K562 (cell line): ENCODE measurements around the gene FAM3C. TPM values are rescaled to one million over a fixed set of nuclear protein-coding genes. Genes with fewer than 3 reads are reported as not detected.

Experiments used
- ATAC-seq: fragments of 200-7000 bp; cut with Tn5 transposase; 3 replicates; pipeline ENCODE4 v1.9.1; 2020; ENCODE audit warnings: moderate library complexity
- BruUV-seq: library from RNA; stranded (reverse); fragments of 400-500 nt; replicated peaks from 2 replicates; lab custom pipeline; 2021; lab: Mats Ljungman, UMichigan
- CTCF ChIA-PET: fragments of 300-600 bp; formaldehyde crosslinking; extraction: SDS; loops from one replicate; lab custom pipeline; 2021; ENCODE audit warnings: low intra/inter-chr PET ratio; lab: Yijun Ruan, JAX
- POLR2A ChIA-PET: fragments of 300-600, 350-650 bp; sonication (Branson Sonifier 250); formaldehyde crosslinking; extraction: SDS; loops from one replicate; lab custom pipeline; 2021; ENCODE audit warnings: antibody characterized with exemption, inconsistent platforms; lab: Yijun Ruan, JAX
- DNase-seq, 4 experiments: peaks; one replicate each; pipeline versions ENCODE4 v3.0.0 to v3.0.0-alpha.2; 2011 to 2018; ENCODE audit warnings: low spot score in 3 of 4, mixed read lengths in 3 of 4; ENCODE audit errors: extremely low read depth in 1 of 4
- FAIRE-seq: peaks from 2 replicates; lab custom pipeline; 2011; peaks lifted over from hg19 to GRCh38; lab: Jason Lieb, UNC
- H2AFZ ChIP-seq: 2 replicates; pipeline ENCODE4 v1.6.0; 2011; ENCODE audit warnings: low read depth, low read length, control low read depth, inconsistent platforms
- H3K27ac ChIP-seq: fragments of 200-600 bp; 3 replicates; pipeline ENCODE4 v1.8.0; 2011; ENCODE audit warnings: low read depth, mild to moderate bottlenecking, control low read depth, inconsistent platforms, low read length, moderate library complexity, mixed read lengths; ENCODE audit errors: extremely low read depth
- H3K27me3 ChIP-seq, 2 experiments: fragments of 300-600 bp in 1 of 2; 2 replicates in 1 of 2; 3 replicates in 1 of 2; pipeline versions ENCODE4 v1.6.0 to v1.8.0; 2011; ENCODE audit warnings: inconsistent platforms in 2 of 2, low read length in 2 of 2, mild to moderate bottlenecking in 1 of 2, mixed read lengths in 1 of 2, moderate library complexity in 1 of 2; ENCODE audit not compliant: control insufficient read depth in 2 of 2, insufficient read depth in 2 of 2
- H3K36me3 ChIP-seq: fragments of 300-600 bp; 3 replicates; pipeline ENCODE4 v1.8.0; 2011; ENCODE audit warnings: mild to moderate bottlenecking, low read length, inconsistent platforms; ENCODE audit not compliant: control insufficient read depth, insufficient read depth
- H3K4me1 ChIP-seq, 2 experiments: fragments of 200-600 bp in 1 of 2; replicated peaks in 1 of 2; 2 replicates in 1 of 2; 3 replicates in 1 of 2; pipeline versions ENCODE4 v1.5.1 to v1.8.0; 2011; ENCODE audit warnings: inconsistent platforms in 2 of 2, low read length in 2 of 2, mild to moderate bottlenecking in 1 of 2, mixed read lengths in 1 of 2, moderate library complexity in 1 of 2; ENCODE audit not compliant: control insufficient read depth in 2 of 2, insufficient read depth in 2 of 2
- H3K4me2 ChIP-seq: 2 replicates; pipeline ENCODE4 v1.6.1; 2011; ENCODE audit warnings: low read length, control low read depth, inconsistent platforms, mixed read lengths; ENCODE audit not compliant: insufficient read depth
- H3K4me3 ChIP-seq: fragments of 200-600 bp; sonication (generic), shearing (Covaris generic); 2 replicates; pipeline ENCODE4 v1.5.1; 2016; ENCODE audit warnings: control low read depth, inconsistent platforms
- H3K79me2 ChIP-seq: fragments of 200-600 bp; 3 replicates; pipeline ENCODE4 v1.8.0; 2011; ENCODE audit warnings: low read length, inconsistent platforms; ENCODE audit not compliant: control insufficient read depth, insufficient read depth
- H3K9ac ChIP-seq, 2 experiments: 2 replicates each; pipeline versions ENCODE4 v1.6.0 to v1.6.1; 2011; ENCODE audit warnings: low read depth in 2 of 2, low read length in 2 of 2, control low read depth in 1 of 2, inconsistent platforms in 1 of 2, mild to moderate bottlenecking in 1 of 2, mixed read lengths in 1 of 2; ENCODE audit not compliant: insufficient read depth in 1 of 2
- H3K9me1 ChIP-seq: one replicate; pipeline ENCODE4 v1.6.0; 2011; ENCODE audit warnings: inconsistent platforms, mild to moderate bottlenecking, low read length, moderate library complexity; ENCODE audit not compliant: control insufficient read depth, insufficient read depth
- H3K9me3 ChIP-seq: replicated peaks from 2 replicates; pipeline ENCODE4 v1.5.1; 2011; ENCODE audit warnings: low read depth, low read length, inconsistent platforms; ENCODE audit not compliant: control insufficient read depth, insufficient read depth
- H4K20me1 ChIP-seq: replicated peaks from 2 replicates; pipeline ENCODE4 v1.6.1; 2011; ENCODE audit warnings: low read length, inconsistent platforms, mixed read lengths; ENCODE audit not compliant: control insufficient read depth, insufficient read depth
- BHLHE40 ChIP-seq: IDR thresholded peaks from 2 replicates; pipeline ENCODE4 v1.6.1; 2011; ENCODE audit warnings: low read length, improper control_type of control experiment
- CBX5 ChIP-seq: IDR thresholded peaks from 2 replicates; pipeline ENCODE4 v1.6.1; 2014; ENCODE audit warnings: low read depth, borderline replicate concordance
- HNRNPK ChIP-seq: fragments of 200-400 bp; formaldehyde crosslinking; IDR thresholded peaks from one replicate; pipeline ENCODE4 v1.6.1; 2018; ENCODE audit warnings: mild to moderate bottlenecking, low read depth, low read length; ENCODE audit not compliant: poor library complexity, severe bottlenecking
- ILK ChIP-seq: fragments of 450-650 bp; IDR thresholded peaks from 2 replicates; pipeline ENCODE4 v1.6.1; 2016; ENCODE audit warnings: missing genetic modification characterization, low read depth, mild to moderate bottlenecking, missing compliant biosample characterization, moderate library complexity, borderline replicate concordance
- JUNB ChIP-seq: fragments of 450-650 bp; formaldehyde crosslinking; conservative IDR thresholded peaks from 2 replicates; pipeline ENCODE4 v1.4.0; 2020; ENCODE audit warnings: mild to moderate bottlenecking
- NR4A1 ChIP-seq, 2 experiments: fragments of 250-450 bp in 1 of 2; fragments of 450-650 bp in 1 of 2; sonication (Bioruptor Pico) in 1 of 2; IDR thresholded peaks; 2 replicates each; pipeline versions ENCODE4 v1.4.0 to v1.6.1; 2016 to 2020; ENCODE audit warnings: mild to moderate bottlenecking in 2 of 2, missing compliant biosample characterization in 1 of 2, missing genetic modification characterization in 1 of 2, moderate library complexity in 1 of 2
- SREBF1 ChIP-seq: fragments of 150-350 bp; IDR thresholded peaks from 2 replicates; pipeline ENCODE4 v1.6.1; 2014; ENCODE audit warnings: antibody characterized with exemption, low read depth, low read length, borderline replicate concordance
- TCF7L2 ChIP-seq: fragments of 150-350 bp; IDR thresholded peaks from 2 replicates; pipeline ENCODE4 v1.6.1; 2016; ENCODE audit warnings: low read depth, mild to moderate bottlenecking, low read length, moderate library complexity
- ZC3H11A ChIP-seq: IDR thresholded peaks from 2 replicates; pipeline ENCODE4 v1.6.1; 2012; ENCODE audit warnings: low read depth, low read length, improper control_type of control experiment
- ZNF707 ChIP-seq: fragments of 250-450 bp; sonication (Bioruptor Pico); conservative IDR thresholded peaks from 2 replicates; pipeline ENCODE4 v1.8.0; 2022; ENCODE audit warnings: inconsistent platforms, mild to moderate bottlenecking, moderate library complexity
- ZNF778 ChIP-seq: fragments of 450-650 bp; formaldehyde crosslinking; IDR thresholded peaks from 2 replicates; pipeline ENCODE4 v1.4.0; 2020; ENCODE audit warnings: mild to moderate bottlenecking, moderate library complexity
- WGBS: fragments of 100-300 bp; shearing (Covaris generic); methylation state at CpG from one replicate; pipeline ENCODE4 v1.1.6; 2016; ENCODE audit warnings: low coverage, mixed read lengths; ENCODE audit not compliant: insufficient coverage; ENCODE audit errors: missing lambda C conversion rate; 5-methylcytosine and 5-hydroxymethylcytosine counted together
- in situ Hi-C: fragments of 300-500 bp; cut with MboI; formaldehyde crosslinking; loops from 4 replicates; pipeline ENCODE4 v1.15.0; 2018; ENCODE audit warnings: inconsistent platforms, mixed read lengths
- intact Hi-C: fragments of 100-400 bp; cut with micrococcal nuclease; formaldehyde crosslinking; loops from 2 replicates; pipeline ENCODE4 v1.14.2; 2022
- polyA plus RNA-seq, 8 experiments: library from polyadenylated mRNA; depleted of rRNA in 4 of 8; stranded (reverse) in 5 of 8; unstranded in 3 of 8; fragments of >200 nt; fragmentation: Nextera tagmentation in 2 of 8; fragmentation: Illumina TruSeq in 1 of 8; extraction: Ambion mirVana in 2 of 8; extraction: Trizol in 1 of 8; gene quantifications; 2 replicates each; pipeline versions ENCODE4 v1.2.1 to v1.2.3, GENCODE V29; 2011 to 2014; ENCODE audit warnings: inconsistent platforms in 1 of 8, missing spikeins in 1 of 8
- total RNA-seq, 7 experiments: library from RNA; depleted of rRNA in 6 of 7; stranded (reverse); fragments of >200 nt in 6 of 7; fragmentation: Illumina TruSeq in 2 of 7; extraction: Trizol in 2 of 7; gene quantifications; 2 replicates each; pipeline versions ENCODE4 v1.2.1 to v1.2.3, GENCODE V29; 2011 to 2021; ENCODE audit warnings: low replicate concordance in 1 of 7
- TF ChIP-seq, protein P1 (sequence below): fragments of 450-650 bp; IDR thresholded peaks from 2 replicates; pipeline ENCODE4 v1.6.1; 2018; ENCODE audit warnings: mild to moderate bottlenecking, low read depth; ENCODE audit not compliant: partially characterized antibody
- TF ChIP-seq, protein P2 (sequence below): fragments of 200-800 bp; sonication (Bioruptor generic); IDR thresholded peaks from 2 replicates; pipeline ENCODE4 v1.6.1; 2017; ENCODE audit warnings: missing genetic modification characterization, missing compliant biosample characterization
- TF ChIP-seq, protein P3 (sequence below), 3 experiments: fragments of 200-800 bp in 1 of 3; sonication (Bioruptor generic) in 1 of 3; sonication (generic) in 1 of 3; formaldehyde crosslinking in 1 of 3; IDR thresholded peaks; 2 replicates each; pipeline versions ENCODE4 v1.6.1 to v1.8.0; 2016 to 2022; ENCODE audit warnings: mild to moderate bottlenecking in 2 of 3, missing compliant biosample characterization in 2 of 3, missing genetic modification characterization in 2 of 3, missing genetic modification reagents in 1 of 3

FAM3C gene
- total and polyA plus RNA-seq, 9 of the 15 experiments (the other 6 are each of a cell fraction or from before 2014, with no cell fraction given) = 10.6 to 42.6 (median 30.0) TPM

DNA sequence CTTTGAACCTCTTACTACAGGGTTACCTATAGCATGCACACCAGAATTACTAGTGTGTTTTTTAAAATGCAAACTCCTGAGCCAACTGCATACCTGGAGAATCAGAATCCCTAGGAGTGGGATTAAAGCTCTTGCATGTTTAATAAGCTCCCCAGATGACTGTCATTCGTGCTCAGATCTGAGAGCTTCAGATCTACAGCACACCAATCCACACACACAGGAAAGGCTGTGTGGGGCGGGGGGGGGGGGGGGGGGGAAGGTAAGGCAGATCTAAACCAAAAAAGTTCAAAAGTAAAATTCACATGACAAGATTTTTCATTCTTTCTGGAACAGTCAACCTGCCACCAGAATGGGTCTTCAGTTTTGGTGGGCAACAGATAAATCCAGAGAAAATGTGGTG lies 5.5 kb downstream of the FAM3C start:
- POLR2A ChIA-PET = interaction anchor here (0.6 to 1.2 kb wide), 2 partner anchors 17 to 194 kb away, joined by 3 read pairs; no protein-coding TSS in a partner anchor
- H3K4me1 ChIP-seq = peaks cover 2 to 10% of the 10 kb centered on the region in 2 experiments; a peak in 3 of 5 replicates
- ATAC-seq = no peak
- peaks cover 9% of the 10 kb centered on the region; the same call in 2 of the 3 replicates for H3K36me3 ChIP-seq
- no peaks in the 10 kb centered on the region for H3K9me3 ChIP-seq
- WGBS = 31% methylated on average over 1 of the region's 2 CpGs
- in situ Hi-C loops = no loop called here
- TF ChIP-seq SREBF1 (no peak), CBX5 (no peak), ZC3H11A (no peak), ZNF778 (CRISPR knock-in tag) (no peak), HNRNPK (peak; percentile 89), JUNB (CRISPR knock-in tag) (no peak), ZNF707 (CRISPR knock-in tag) (no peak), TCF7L2 (no peak), NR4A1 (CRISPR knock-in tag; IDR thresholded peaks at IDR 0.05) (no peak), NR4A1 (tag; IDR thresholded peaks at IDR 0.05) (no peak), ILK (tag) (no peak), BHLHE40 (no peak)
- TF ChIP-seq, protein P1, sequence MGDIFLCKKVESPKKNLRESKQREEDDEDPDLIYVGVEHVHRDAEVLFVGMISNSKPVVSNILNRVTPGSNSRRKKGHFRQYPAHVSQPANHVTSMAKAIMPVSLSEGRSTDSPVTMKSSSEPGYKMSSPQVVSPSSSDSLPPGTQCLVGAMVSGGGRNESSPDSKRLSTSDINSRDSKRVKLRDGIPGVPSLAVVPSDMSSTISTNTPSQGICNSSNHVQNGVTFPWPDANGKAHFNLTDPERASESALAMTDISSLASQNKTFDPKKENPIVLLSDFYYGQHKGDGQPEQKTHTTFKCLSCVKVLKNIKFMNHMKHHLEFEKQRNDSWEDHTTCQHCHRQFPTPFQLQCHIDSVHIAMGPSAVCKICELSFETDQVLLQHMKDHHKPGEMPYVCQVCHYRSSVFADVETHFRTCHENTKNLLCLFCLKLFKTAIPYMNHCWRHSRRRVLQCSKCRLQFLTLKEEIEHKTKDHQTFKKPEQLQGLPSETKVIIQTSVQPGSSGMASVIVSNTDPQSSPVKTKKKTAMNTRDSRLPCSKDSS = no peak
- TF ChIP-seq, protein P2, sequence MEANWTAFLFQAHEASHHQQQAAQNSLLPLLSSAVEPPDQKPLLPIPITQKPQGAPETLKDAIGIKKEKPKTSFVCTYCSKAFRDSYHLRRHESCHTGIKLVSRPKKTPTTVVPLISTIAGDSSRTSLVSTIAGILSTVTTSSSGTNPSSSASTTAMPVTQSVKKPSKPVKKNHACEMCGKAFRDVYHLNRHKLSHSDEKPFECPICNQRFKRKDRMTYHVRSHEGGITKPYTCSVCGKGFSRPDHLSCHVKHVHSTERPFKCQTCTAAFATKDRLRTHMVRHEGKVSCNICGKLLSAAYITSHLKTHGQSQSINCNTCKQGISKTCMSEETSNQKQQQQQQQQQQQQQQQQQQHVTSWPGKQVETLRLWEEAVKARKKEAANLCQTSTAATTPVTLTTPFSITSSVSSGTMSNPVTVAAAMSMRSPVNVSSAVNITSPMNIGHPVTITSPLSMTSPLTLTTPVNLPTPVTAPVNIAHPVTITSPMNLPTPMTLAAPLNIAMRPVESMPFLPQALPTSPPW (CRISPR knock-in tag) = peak; percentile 47
- TF ChIP-seq, protein P3, sequence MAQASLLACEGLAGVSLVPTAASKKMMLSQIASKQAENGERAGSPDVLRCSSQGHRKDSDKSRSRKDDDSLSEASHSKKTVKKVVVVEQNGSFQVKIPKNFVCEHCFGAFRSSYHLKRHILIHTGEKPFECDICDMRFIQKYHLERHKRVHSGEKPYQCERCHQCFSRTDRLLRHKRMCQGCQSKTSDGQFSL (CRISPR knock-in tag; IDR thresholded peaks at IDR 0.05) = no peak
- TF ChIP-seq, protein P3 (tag; IDR thresholded peaks at IDR 0.05) = peak in 1 of 2 experiments; percentile 86; a peak in 2 of 4 replicates
- TF ChIP-seq, all 486 proteins: peak for 3
- Histone ChIP-seq H2AFZ (no peak overlapping the region), H3K9ac (no peak overlapping the region), H3K27ac (no peak overlapping the region), H3K4me3 (no peak overlapping the region), H4K20me1 (no peaks in the 10 kb centered on the region), H3K4me2 (no peak overlapping the region), H3K27me3 (no peaks in the 10 kb centered on the region), H3K79me2 (peaks cover 96% of the 10 kb centered on the region), H3K9me1 (no peaks in the 10 kb centered on the region)
- no TSS peak for BruUV-seq
- CTCF ChIA-PET = no interaction called here
- DNase-seq (peak in 3 of 4 experiments; percentile 23 to 35 (median 29)), FAIRE-seq (no peak)
- intact Hi-C loops = loop anchor here (10.0 kb wide), 1 partner anchor 406 kb away; the partner anchor contains the start of gene CPED1
